K562 (cell line): ENCODE data around the gene ARMC7. TPM values are rescaled to one million over a fixed set of nuclear protein-coding genes. Genes with fewer than 3 reads are reported as not detected.

ENCODE experiments used
- ATF7 ChIP-seq: fragments of 450-650 bp; IDR thresholded peaks from 2 replicates; pipeline ENCODE4 v1.7.1; 2014; ENCODE audit warnings: mild to moderate bottlenecking, moderate library complexity
- CREB1 ChIP-seq, 2 experiments: sonication (generic) in 1 of 2; formaldehyde crosslinking in 1 of 2; IDR thresholded peaks; 2 replicates each; pipeline versions ENCODE4 v1.6.1 to v1.8.0; 2012 to 2022; ENCODE audit warnings: inconsistent platforms in 1 of 2, mild to moderate bottlenecking in 1 of 2, missing genetic modification reagents in 1 of 2, moderate library complexity in 1 of 2
- EHMT2 ChIP-seq: fragments of 450-650 bp; IDR thresholded peaks from 2 replicates; pipeline ENCODE4 v1.6.1; 2018; ENCODE audit warnings: antibody characterized with exemption
- HDAC1 ChIP-seq, 2 experiments: fragments of 450-650 bp; IDR thresholded peaks; 2 replicates each; pipeline ENCODE4 v1.6.1; 2016 to 2017; ENCODE audit warnings: inconsistent platforms in 1 of 2, mild to moderate bottlenecking in 1 of 2, moderate library complexity in 1 of 2
- KAT7 ChIP-seq: sonication (generic); formaldehyde crosslinking; IDR thresholded peaks from 2 replicates; pipeline ENCODE4 v1.8.0; 2022; ENCODE audit warnings: missing genetic modification reagents, mild to moderate bottlenecking, borderline replicate concordance
- LCOR ChIP-seq: sonication (generic); formaldehyde crosslinking; IDR thresholded peaks from 2 replicates; pipeline ENCODE4 v1.8.0; 2022; ENCODE audit warnings: mild to moderate bottlenecking, missing genetic modification reagents
- NBN ChIP-seq: fragments of 450-650 bp; IDR thresholded peaks from 2 replicates; pipeline ENCODE4 v1.6.1; 2016; ENCODE audit warnings: low read depth, mild to moderate bottlenecking
- NEUROD1 ChIP-seq: fragments of 150-350 bp; IDR thresholded peaks from 2 replicates; pipeline ENCODE4 v1.6.1; 2014; ENCODE audit warnings: borderline replicate concordance, low read length, low read depth; ENCODE audit not compliant: partially characterized antibody
- NRF1 ChIP-seq, 2 experiments: fragments of 450-650 bp; IDR thresholded peaks in 1 of 2; conservative IDR thresholded peaks in 1 of 2; 2 replicates each; pipeline ENCODE4 v1.6.1; 2014; ENCODE audit warnings: mild to moderate bottlenecking in 2 of 2
- PHB2 ChIP-seq: fragments of 450-650 bp; IDR thresholded peaks from 2 replicates; pipeline ENCODE4 v1.6.1; 2017; ENCODE audit warnings: low read depth
- RB1 ChIP-seq: fragments of 450-650 bp; IDR thresholded peaks from 2 replicates; pipeline ENCODE4 v1.6.1; 2017; ENCODE audit warnings: low read depth, mild to moderate bottlenecking
- RCOR1 ChIP-seq, 2 experiments: IDR thresholded peaks; 2 replicates each; pipeline ENCODE4 v1.6.1; 2012; ENCODE audit warnings: low read depth in 2 of 2, low read length in 2 of 2, borderline replicate concordance in 1 of 2, improper control_type of control experiment in 1 of 2
- SMARCA4 ChIP-seq: fragments of 450-650 bp; IDR thresholded peaks from 2 replicates; pipeline ENCODE4 v1.6.1; 2016
- SMARCE1 ChIP-seq: fragments of 450-650 bp; IDR thresholded peaks from 2 replicates; pipeline ENCODE4 v1.7.1; 2016; ENCODE audit warnings: mild to moderate bottlenecking
- ZNF143 ChIP-seq: sonication (generic); formaldehyde crosslinking; IDR thresholded peaks from 2 replicates; pipeline ENCODE4 v1.9.0; 2022; ENCODE audit warnings: mild to moderate bottlenecking, missing genetic modification reagents
- ZNF75A ChIP-seq: fragments of 450-650 bp; formaldehyde crosslinking; IDR thresholded peaks from 2 replicates; pipeline ENCODE4 v1.4.0; 2020; ENCODE audit warnings: mild to moderate bottlenecking
- polyA plus RNA-seq, 8 experiments: library from polyadenylated mRNA; depleted of rRNA in 4 of 8; stranded (reverse) in 5 of 8; unstranded in 3 of 8; fragments of >200 nt; fragmentation: Nextera tagmentation in 2 of 8; fragmentation: Illumina TruSeq in 1 of 8; extraction: Ambion mirVana in 2 of 8; extraction: Trizol in 1 of 8; gene quantifications; 2 replicates each; pipeline versions ENCODE4 v1.2.1 to v1.2.3, GENCODE V29; 2011 to 2014; ENCODE audit warnings: inconsistent platforms in 1 of 8, missing spikeins in 1 of 8
- total RNA-seq, 7 experiments: library from RNA; depleted of rRNA in 6 of 7; stranded (reverse); fragments of >200 nt in 6 of 7; fragmentation: Illumina TruSeq in 2 of 7; extraction: Trizol in 2 of 7; gene quantifications; 2 replicates each; pipeline versions ENCODE4 v1.2.1 to v1.2.3, GENCODE V29; 2011 to 2021; ENCODE audit warnings: low replicate concordance in 1 of 7
- TF ChIP-seq, protein P1 (sequence below): sonication (generic); formaldehyde crosslinking; IDR thresholded peaks from 2 replicates; pipeline ENCODE4 v1.9.0; 2022; ENCODE audit warnings: mild to moderate bottlenecking, missing genetic modification reagents
- TF ChIP-seq, protein P2 (sequence below): sonication (generic); formaldehyde crosslinking; IDR thresholded peaks from 2 replicates; pipeline ENCODE4 v1.8.0; 2022; ENCODE audit warnings: mild to moderate bottlenecking, missing genetic modification reagents
- TF ChIP-seq, protein P3 (sequence below), 2 experiments: fragments of 450-650 bp; IDR thresholded peaks; 2 replicates each; pipeline ENCODE4 v1.6.1; 2016
- TF ChIP-seq, protein P4 (sequence below): fragments of 450-650 bp; IDR thresholded peaks from 2 replicates; pipeline ENCODE4 v1.6.1; 2014; ENCODE audit warnings: low read depth, mild to moderate bottlenecking, moderate library complexity, borderline replicate concordance

Gene ARMC7
- total and polyA plus RNA-seq, 9 of the 15 experiments (the other 6 are each of a cell fraction or from before 2014, with no cell fraction given) = 1.4 to 15.2 (median 5.9) TPM

DNA sequence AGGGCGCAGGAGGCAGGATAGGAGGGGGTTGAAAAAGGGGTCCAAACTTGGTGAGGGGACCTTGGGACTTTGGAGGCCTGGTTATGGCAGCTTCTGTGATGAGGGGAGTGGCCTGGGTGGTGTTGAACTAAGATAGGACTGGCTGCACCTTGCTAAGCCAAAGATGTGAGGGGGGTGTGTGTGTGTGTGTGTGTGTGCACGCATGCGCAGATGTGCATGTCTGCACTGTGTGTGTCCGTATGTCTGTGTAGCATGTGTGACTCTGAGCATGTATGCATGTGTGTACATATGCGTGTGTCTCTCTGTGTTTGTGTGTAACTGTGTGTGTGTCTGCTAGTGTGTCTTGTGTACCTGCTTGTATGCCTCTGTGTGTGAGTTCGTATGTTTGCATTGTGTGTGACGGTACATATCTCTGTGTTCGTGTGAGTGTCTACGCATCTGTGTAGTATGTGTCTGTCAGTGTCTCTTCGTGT, 17.9 kb upstream of the ARMC7 start (continued):
- TF ChIP-seq, protein P1, sequence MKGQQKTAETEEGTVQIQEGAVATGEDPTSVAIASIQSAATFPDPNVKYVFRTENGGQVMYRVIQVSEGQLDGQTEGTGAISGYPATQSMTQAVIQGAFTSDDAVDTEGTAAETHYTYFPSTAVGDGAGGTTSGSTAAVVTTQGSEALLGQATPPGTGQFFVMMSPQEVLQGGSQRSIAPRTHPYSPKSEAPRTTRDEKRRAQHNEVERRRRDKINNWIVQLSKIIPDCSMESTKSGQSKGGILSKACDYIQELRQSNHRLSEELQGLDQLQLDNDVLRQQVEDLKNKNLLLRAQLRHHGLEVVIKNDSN (CRISPR knock-in tag) = peak; percentile 43; the same call in 1 of the 2 replicates
- peak; percentile 31 for TF ChIP-seq NEUROD1
- TF ChIP-seq, protein P2, sequence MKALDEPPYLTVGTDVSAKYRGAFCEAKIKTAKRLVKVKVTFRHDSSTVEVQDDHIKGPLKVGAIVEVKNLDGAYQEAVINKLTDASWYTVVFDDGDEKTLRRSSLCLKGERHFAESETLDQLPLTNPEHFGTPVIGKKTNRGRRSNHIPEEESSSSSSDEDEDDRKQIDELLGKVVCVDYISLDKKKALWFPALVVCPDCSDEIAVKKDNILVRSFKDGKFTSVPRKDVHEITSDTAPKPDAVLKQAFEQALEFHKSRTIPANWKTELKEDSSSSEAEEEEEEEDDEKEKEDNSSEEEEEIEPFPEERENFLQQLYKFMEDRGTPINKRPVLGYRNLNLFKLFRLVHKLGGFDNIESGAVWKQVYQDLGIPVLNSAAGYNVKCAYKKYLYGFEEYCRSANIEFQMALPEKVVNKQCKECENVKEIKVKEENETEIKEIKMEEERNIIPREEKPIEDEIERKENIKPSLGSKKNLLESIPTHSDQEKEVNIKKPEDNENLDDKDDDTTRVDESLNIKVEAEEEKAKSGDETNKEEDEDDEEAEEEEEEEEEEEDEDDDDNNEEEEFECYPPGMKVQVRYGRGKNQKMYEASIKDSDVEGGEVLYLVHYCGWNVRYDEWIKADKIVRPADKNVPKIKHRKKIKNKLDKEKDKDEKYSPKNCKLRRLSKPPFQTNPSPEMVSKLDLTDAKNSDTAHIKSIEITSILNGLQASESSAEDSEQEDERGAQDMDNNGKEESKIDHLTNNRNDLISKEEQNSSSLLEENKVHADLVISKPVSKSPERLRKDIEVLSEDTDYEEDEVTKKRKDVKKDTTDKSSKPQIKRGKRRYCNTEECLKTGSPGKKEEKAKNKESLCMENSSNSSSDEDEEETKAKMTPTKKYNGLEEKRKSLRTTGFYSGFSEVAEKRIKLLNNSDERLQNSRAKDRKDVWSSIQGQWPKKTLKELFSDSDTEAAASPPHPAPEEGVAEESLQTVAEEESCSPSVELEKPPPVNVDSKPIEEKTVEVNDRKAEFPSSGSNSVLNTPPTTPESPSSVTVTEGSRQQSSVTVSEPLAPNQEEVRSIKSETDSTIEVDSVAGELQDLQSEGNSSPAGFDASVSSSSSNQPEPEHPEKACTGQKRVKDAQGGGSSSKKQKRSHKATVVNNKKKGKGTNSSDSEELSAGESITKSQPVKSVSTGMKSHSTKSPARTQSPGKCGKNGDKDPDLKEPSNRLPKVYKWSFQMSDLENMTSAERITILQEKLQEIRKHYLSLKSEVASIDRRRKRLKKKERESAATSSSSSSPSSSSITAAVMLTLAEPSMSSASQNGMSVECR (CRISPR knock-in tag) = peak; percentile 64; the same call in 1 of the 2 replicates
- peak; percentile 40; the same call in 1 of the 2 replicates for TF ChIP-seq ZNF143
- peak; percentile 8; the same call in 1 of the 2 replicates for TF ChIP-seq KAT7 (CRISPR knock-in tag)
- 0 out of 2 replicates have a peak, but pooled peaks have one; percentile 11 for TF ChIP-seq ATF7
- peak; percentile 22; the same call in 1 of the 2 replicates for TF ChIP-seq SMARCA4
- no peak for TF ChIP-seq CREB1 (IDR thresholded peaks at IDR 0.05)
- peak; percentile 45; the same call in 1 of the 2 replicates for TF ChIP-seq CREB1 (CRISPR knock-in tag; IDR thresholded peaks at IDR 0.05)
- TF ChIP-seq NBN = 0 out of 2 replicates have a peak, but pooled peaks have one; percentile 44
- TF ChIP-seq, protein P3, sequence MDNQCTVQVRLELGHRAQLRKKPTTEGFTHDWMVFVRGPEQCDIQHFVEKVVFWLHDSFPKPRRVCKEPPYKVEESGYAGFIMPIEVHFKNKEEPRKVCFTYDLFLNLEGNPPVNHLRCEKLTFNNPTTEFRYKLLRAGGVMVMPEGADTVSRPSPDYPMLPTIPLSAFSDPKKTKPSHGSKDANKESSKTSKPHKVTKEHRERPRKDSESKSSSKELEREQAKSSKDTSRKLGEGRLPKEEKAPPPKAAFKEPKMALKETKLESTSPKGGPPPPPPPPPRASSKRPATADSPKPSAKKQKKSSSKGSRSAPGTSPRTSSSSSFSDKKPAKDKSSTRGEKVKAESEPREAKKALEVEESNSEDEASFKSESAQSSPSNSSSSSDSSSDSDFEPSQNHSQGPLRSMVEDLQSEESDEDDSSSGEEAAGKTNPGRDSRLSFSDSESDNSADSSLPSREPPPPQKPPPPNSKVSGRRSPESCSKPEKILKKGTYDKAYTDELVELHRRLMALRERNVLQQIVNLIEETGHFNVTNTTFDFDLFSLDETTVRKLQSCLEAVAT (IDR thresholded peaks at IDR 0.05) = peak; percentile 66 to 82; a peak in 2 of 4 replicates
- TF ChIP-seq ZNF75A (CRISPR knock-in tag) = no peak
- peak; percentile 50; the same call in 1 of the 2 replicates for TF ChIP-seq EHMT2
- TF ChIP-seq SMARCE1 = peak; percentile 45; the same call in 1 of the 2 replicates
- 0 out of 2 replicates have a peak, but pooled peaks have one; percentile 34 for TF ChIP-seq PHB2
- TF ChIP-seq NRF1 (conservative IDR thresholded peaks at IDR 0.05 in 1 of 2, IDR thresholded peaks at IDR 0.05 in 1 of 2) = peak; percentile 86 to 89
- 0 out of 4 replicates have a peak, but pooled peaks of 1 of the 2 experiments have one; percentile 8 for TF ChIP-seq RCOR1 (IDR thresholded peaks at IDR 0.05; ENCODE audit: borderline replicate concordance in 1 of 2, low read depth in 2 of 2, low read length in 2 of 2)
- no peak for TF ChIP-seq LCOR (CRISPR knock-in tag)
- TF ChIP-seq, protein P4, sequence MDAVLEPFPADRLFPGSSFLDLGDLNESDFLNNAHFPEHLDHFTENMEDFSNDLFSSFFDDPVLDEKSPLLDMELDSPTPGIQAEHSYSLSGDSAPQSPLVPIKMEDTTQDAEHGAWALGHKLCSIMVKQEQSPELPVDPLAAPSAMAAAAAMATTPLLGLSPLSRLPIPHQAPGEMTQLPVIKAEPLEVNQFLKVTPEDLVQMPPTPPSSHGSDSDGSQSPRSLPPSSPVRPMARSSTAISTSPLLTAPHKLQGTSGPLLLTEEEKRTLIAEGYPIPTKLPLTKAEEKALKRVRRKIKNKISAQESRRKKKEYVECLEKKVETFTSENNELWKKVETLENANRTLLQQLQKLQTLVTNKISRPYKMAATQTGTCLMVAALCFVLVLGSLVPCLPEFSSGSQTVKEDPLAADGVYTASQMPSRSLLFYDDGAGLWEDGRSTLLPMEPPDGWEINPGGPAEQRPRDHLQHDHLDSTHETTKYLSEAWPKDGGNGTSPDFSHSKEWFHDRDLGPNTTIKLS = no peak
- TF ChIP-seq HDAC1 (IDR thresholded peaks at IDR 0.05) = peak in 1 of 2 experiments; percentile 50; a peak in 1 of 4 replicates
- TF ChIP-seq RB1 = no peak
